Activated CD4-positive, CD25-positive, alpha-beta regulatory T cell (primary cell): Measurements from ENCODE around the gene PLEKHM2.
"Not testable (repeated sequence)": the region's sequence is repeated elsewhere in the genome, so short reads cannot be mapped to it uniquely, and the experiment has no call there.

Experiments
- DNase-seq, 4 experiments: peaks; one replicate each; lab custom pipeline; 2025; lab: John Stamatoyannopoulos, UW

PLEKHM2 gene

GRCh38 chr1:15684042-15684461 is at the start of gene PLEKHM2:
PLEKHM2 (plus strand) TSS chr1:15684320; CDS start chr1:15684559, 239 bp downstream.
- DNase-seq, result peak in 3 of 4 experiments; percentile 7 to 42 (median 39)

GRCh38 chr1:15636436-15636835 is 47.7 kb upstream of the PLEKHM2 start:
- DNase-seq, result no peak

GRCh38 chr1:15637826-15638225 is 46.3 kb upstream of the PLEKHM2 start:
- no peak for DNase-seq

GRCh38 chr1:15639262-15639661 is 44.9 kb upstream of the PLEKHM2 start:
- DNase-seq, result no peak

GRCh38 chr1:15639931-15640330 is 44.2 kb upstream of the PLEKHM2 start:
- no peak for DNase-seq

GRCh38 chr1:15640667-15641066 is 43.5 kb upstream of the PLEKHM2 start:
- no peak for DNase-seq

- no peak for DNase-seq
These were observed 34.2 kb upstream of the PLEKHM2 start for GRCh38 chr1:15649937-15650336.

GRCh38 chr1:15650433-15650832 is 33.7 kb upstream of the PLEKHM2 start:
- DNase-seq, result no peak

- DNase-seq, result not testable (repeated sequence)
These were observed 32.0 kb upstream of the PLEKHM2 start for GRCh38 chr1:15652130-15652529.

GRCh38 chr1:15654091-15654690 is 29.9 kb upstream of the PLEKHM2 start:
- no peak for DNase-seq

- no peak for DNase-seq
These were observed 27.7 kb upstream of the PLEKHM2 start for GRCh38 chr1:15656464-15656863.

GRCh38 chr1:15657021-15657420 is 27.1 kb upstream of the PLEKHM2 start:
- no peak for DNase-seq

- no peak for DNase-seq
These were observed 24.0 kb upstream of the PLEKHM2 start for GRCh38 chr1:15660151-15660550.

- no peak for DNase-seq
These were observed 21.6 kb upstream of the PLEKHM2 start for GRCh38 chr1:15662477-15662876.

GRCh38 chr1:15663925-15664324 is 20.2 kb upstream of the PLEKHM2 start:
- DNase-seq, result no peak

- no peak for DNase-seq
These were observed 16.8 kb upstream of the PLEKHM2 start for GRCh38 chr1:15667362-15667761.

GRCh38 chr1:15668089-15668754 is 15.9 kb upstream of the PLEKHM2 start:
- DNase-seq, result no peak

- DNase-seq, result no peak
These were observed 15.0 kb upstream of the PLEKHM2 start for GRCh38 chr1:15669074-15669473.

GRCh38 chr1:15669864-15670263 is 14.3 kb upstream of the PLEKHM2 start:
- no peak for DNase-seq

- no peak for DNase-seq
These were observed 12.7 kb upstream of the PLEKHM2 start for GRCh38 chr1:15671430-15671829.

- no peak for DNase-seq
These were observed 9.5 kb upstream of the PLEKHM2 start for GRCh38 chr1:15674386-15675159.

- DNase-seq, result no peak
These were observed 8.1 kb upstream of the PLEKHM2 start for GRCh38 chr1:15676010-15676409.
